H1 (cell line): ENCODE data around the gene ADD3. TPM values are rescaled to one million over a fixed set of nuclear protein-coding genes. Genes with fewer than 3 reads are reported as not detected.

Experiments
- CTCF ChIA-PET: fragments of 300-600 bp; sonication (Branson Sonifier 250); formaldehyde crosslinking; loops from one replicate; lab custom pipeline; 2021; ENCODE audit not compliant: partially characterized antibody; lab: Charles Lee
- POLR2A ChIA-PET: fragments of 300-600 bp; sonication (Branson Sonifier 250); formaldehyde crosslinking; loops from one replicate; lab custom pipeline; 2021; ENCODE audit warnings: inconsistent platforms; ENCODE audit not compliant: partially characterized antibody; lab: Charles Lee
- DNase-seq, 2 experiments: peaks; one replicate each; pipeline versions ENCODE4 v3.0.0 to v3.0.0-alpha.2; 2010 to 2022; ENCODE audit warnings: low spot score in 2 of 2, low read depth in 1 of 2, mixed read lengths in 1 of 2
- FAIRE-seq: peaks from 2 replicates; lab custom pipeline; 2011; peaks lifted over from hg19 to GRCh38; lab: Jason Lieb, UNC
- H2AFZ ChIP-seq: 2 replicates; pipeline ENCODE4 v1.8.1; 2012; ENCODE audit warnings: low read length, inconsistent platforms
- H2AK5ac ChIP-seq: 2 replicates; pipeline ENCODE4 v1.6.1; 2013; ENCODE audit warnings: low read depth, low read length
- H2BK120ac ChIP-seq: replicated peaks from 2 replicates; pipeline ENCODE3; 2013; ENCODE audit warnings: low read depth, low read length, inconsistent platforms
- H2BK12ac ChIP-seq: 2 replicates; pipeline ENCODE4 v1.6.1; 2013; ENCODE audit warnings: low read depth, low read length
- H2BK15ac ChIP-seq: 2 replicates; pipeline ENCODE4 v1.6.1; 2013; ENCODE audit warnings: low read length
- H2BK20ac ChIP-seq: 2 replicates; pipeline ENCODE4 v1.6.1; 2013; ENCODE audit warnings: low read length
- H2BK5ac ChIP-seq: 2 replicates; pipeline ENCODE4 v1.6.1; 2013; ENCODE audit warnings: low read depth, low read length
- H3K14ac ChIP-seq: 2 replicates; pipeline ENCODE4 v1.6.1; 2013; ENCODE audit warnings: inconsistent platforms; ENCODE audit not compliant: insufficient read length
- H3K18ac ChIP-seq: 2 replicates; pipeline ENCODE4 v1.6.1; 2013; ENCODE audit warnings: low read length; ENCODE audit errors: extremely low read depth
- H3K23ac ChIP-seq: 2 replicates; pipeline ENCODE4 v1.6.1; 2013; ENCODE audit warnings: inconsistent platforms; ENCODE audit not compliant: insufficient read length
- H3K23me2 ChIP-seq: 2 replicates; pipeline ENCODE4 v1.6.1; 2013; ENCODE audit warnings: low read depth, low read length
- H3K27ac ChIP-seq: 2 replicates; pipeline ENCODE4 v1.6.1; 2011; ENCODE audit warnings: low read depth, low read length, inconsistent platforms
- H3K27me3 ChIP-seq, 4 experiments: replicated peaks in 1 of 4; 1 replicate in 1 of 4; 2 replicates in 3 of 4; pipeline versions ENCODE4 v1.6.1 to v1.8.1; 2011 to 2013; ENCODE audit warnings: low read length in 3 of 4, mild to moderate bottlenecking in 3 of 4, inconsistent platforms in 2 of 4, mixed read lengths in 2 of 4, moderate library complexity in 1 of 4; ENCODE audit not compliant: control insufficient read depth in 3 of 4, insufficient read depth in 3 of 4; ENCODE audit errors: extremely low read depth in 1 of 4
- H3K36me3 ChIP-seq, 4 experiments: 2 replicates each; pipeline versions ENCODE4 v1.6.1 to v1.8.1; 2011 to 2013; ENCODE audit warnings: mild to moderate bottlenecking in 4 of 4, low read length in 3 of 4, moderate library complexity in 2 of 4, control low read depth in 1 of 4, inconsistent platforms in 1 of 4; ENCODE audit not compliant: insufficient read depth in 4 of 4, control insufficient read depth in 2 of 4
- H3K4ac ChIP-seq: replicated peaks from 2 replicates; pipeline ENCODE3; 2013; ENCODE audit warnings: low read length, low read depth, mixed read lengths, inconsistent platforms; ENCODE audit not compliant: insufficient read length
- H3K4me1 ChIP-seq, 4 experiments: replicated peaks in 1 of 4; 1 replicate in 1 of 4; 2 replicates in 3 of 4; pipeline versions ENCODE4 v1.6.1 to v1.8.1; 2011 to 2013; ENCODE audit warnings: low read length in 3 of 4, inconsistent platforms in 2 of 4, mixed read lengths in 1 of 4; ENCODE audit not compliant: insufficient read depth in 4 of 4, control insufficient read depth in 3 of 4
- H3K4me2 ChIP-seq, 2 experiments: 2 replicates each; pipeline versions ENCODE4 v1.6.1 to v1.8.1; 2011 to 2013; ENCODE audit warnings: low read depth in 2 of 2, low read length in 2 of 2, control low read depth in 1 of 2, inconsistent platforms in 1 of 2, mild to moderate bottlenecking in 1 of 2; ENCODE audit not compliant: insufficient read depth in 1 of 2
- H3K4me3 ChIP-seq, 4 experiments: fragments of 200-600, 300-600 bp in 1 of 4; sonication (generic), shearing (Covaris generic), sonication (Bioruptor Twin) in 1 of 4; 2 replicates each; pipeline versions ENCODE4 v1.5.1 to v1.8.1; 2011 to 2016; ENCODE audit warnings: low read length in 4 of 4, low read depth in 3 of 4, control low read depth in 2 of 4, inconsistent platforms in 2 of 4, mild to moderate bottlenecking in 2 of 4, mixed read lengths in 1 of 4, moderate library complexity in 1 of 4; ENCODE audit not compliant: insufficient read depth in 2 of 4; ENCODE audit errors: extremely low read depth in 1 of 4
- H3K56ac ChIP-seq: replicated peaks from 2 replicates; pipeline ENCODE3; 2013; ENCODE audit warnings: low read depth, mild to moderate bottlenecking, mixed read lengths, low read length, inconsistent platforms; ENCODE audit not compliant: insufficient read length
- H3K79me1 ChIP-seq: 2 replicates; pipeline ENCODE4 v1.6.1; 2013; ENCODE audit warnings: low read depth, low read length, control low read depth
- H3K79me2 ChIP-seq, 2 experiments: 2 replicates each; pipeline versions ENCODE4 v1.6.1 to v1.8.1; 2012 to 2013; ENCODE audit warnings: low read length in 2 of 2, mild to moderate bottlenecking in 2 of 2, inconsistent platforms in 1 of 2; ENCODE audit not compliant: insufficient read depth in 2 of 2, control insufficient read depth in 1 of 2
- H3K9ac ChIP-seq, 4 experiments: replicated peaks in 1 of 4; 1 replicate in 1 of 4; 2 replicates in 3 of 4; pipeline versions ENCODE4 v1.6.1 to v1.8.1; 2011 to 2013; ENCODE audit warnings: low read depth in 3 of 4, low read length in 3 of 4, control low read depth in 2 of 4, mild to moderate bottlenecking in 2 of 4, moderate library complexity in 2 of 4, inconsistent platforms in 1 of 4; ENCODE audit errors: extremely low read depth in 1 of 4
- H3K9me3 ChIP-seq, 2 experiments: 2 replicates each; pipeline versions ENCODE4 v1.6.1 to v1.8.1; 2012 to 2013; ENCODE audit warnings: mild to moderate bottlenecking in 2 of 2, moderate library complexity in 2 of 2, control low read depth in 1 of 2, inconsistent platforms in 1 of 2, low read depth in 1 of 2, low read length in 1 of 2, mixed read lengths in 1 of 2; ENCODE audit not compliant: insufficient read depth in 2 of 2
- H4K20me1 ChIP-seq, 2 experiments: replicated peaks in 1 of 2; 2 replicates each; pipeline versions ENCODE3 to v1.8.1; 2011 to 2013; ENCODE audit warnings: inconsistent platforms in 2 of 2, low read length in 2 of 2, mild to moderate bottlenecking in 1 of 2; ENCODE audit not compliant: insufficient read depth in 2 of 2, control insufficient read depth in 1 of 2
- H4K5ac ChIP-seq: 2 replicates; pipeline ENCODE4 v1.6.1; 2013; ENCODE audit warnings: low read length, low read depth, mixed read lengths, inconsistent platforms; ENCODE audit not compliant: insufficient read length
- H4K8ac ChIP-seq: 2 replicates; pipeline ENCODE4 v1.8.0; 2013; ENCODE audit warnings: mild to moderate bottlenecking, moderate library complexity, low read length, inconsistent platforms; ENCODE audit not compliant: insufficient read depth; ENCODE audit errors: extremely low read depth
- H4K91ac ChIP-seq: replicated peaks from 2 replicates; pipeline ENCODE3; 2013; ENCODE audit warnings: low read length, mixed read lengths, inconsistent platforms; ENCODE audit not compliant: insufficient read length
- CBX8 ChIP-seq: fragments of 300-800, 300-1000 bp; sonication (generic); IDR thresholded peaks from 2 replicates; pipeline ENCODE4 v1.7.1; 2016; ENCODE audit warnings: low read depth, low read length, borderline replicate concordance
- CHD1 ChIP-seq: IDR thresholded peaks from 2 replicates; pipeline ENCODE4 v1.6.1; 2012; ENCODE audit warnings: low read depth, low read length, improper control_type of control experiment
- CREB1 ChIP-seq: IDR thresholded peaks from 2 replicates; pipeline ENCODE4 v1.6.1; 2012; ENCODE audit warnings: inconsistent platforms
- JUN ChIP-seq: IDR thresholded peaks from 2 replicates; pipeline ENCODE4 v1.6.1; 2011; ENCODE audit warnings: low read depth, mild to moderate bottlenecking, improper control_type of control experiment, low read length
- KDM1A ChIP-seq: fragments of 200-600, 300-600 bp; sonication (generic); IDR thresholded peaks from 2 replicates; pipeline ENCODE4 v1.7.1; 2016; ENCODE audit warnings: mild to moderate bottlenecking, low read length, borderline replicate concordance
- WGBS, 2 experiments: shearing (Covaris generic) in 1 of 2; methylation state at CpG; one replicate each; pipeline versions ENCODE4 v1.1.6 to v1.1.7; 2013 to 2015; ENCODE audit warnings: low lambda C conversion rate in 2 of 2, mixed read lengths in 2 of 2, inconsistent platforms in 1 of 2, low coverage in 1 of 2, missing lambda C conversion rate in 1 of 2; ENCODE audit not compliant: insufficient replicate concordance in 2 of 2, insufficient coverage in 1 of 2, insufficient read length in 1 of 2; ENCODE audit errors: extremely low coverage in 1 of 2, missing lambda C conversion rate in 1 of 2; 5-methylcytosine and 5-hydroxymethylcytosine counted together
- polyA plus RNA-seq, 7 experiments: library from polyadenylated mRNA; depleted of rRNA in 3 of 7; stranded (reverse) in 5 of 7; unstranded in 2 of 7; fragments of >200 nt in 5 of 7; fragments of 200-250 nt in 2 of 7; gene quantifications; 1 replicate in 5 of 7; 2 replicates in 1 of 7; 4 replicates in 1 of 7; pipeline versions ENCODE4 v1.2.1 to v1.2.3, GENCODE V29; 2011 to 2013; ENCODE audit warnings: missing spikeins in 2 of 7, mixed read lengths in 2 of 7
- total RNA-seq: library from RNA; stranded (reverse); fragmentation: NEBNext Ultra II Directional; extraction: Animal tissue kit (Norgen Biotek cat#: 25700); gene quantifications from 2 replicates; pipeline ENCODE4 v1.2.1, GENCODE V29; 2021

Gene ADD3
- total and polyA plus RNA-seq, 2 of the 8 experiments (the other 6 are each of a cell fraction or from before 2014, with no cell fraction given), result 44.7 to 85.6 TPM

GRCh38 chr10:110123594-110123993 lies 115.8 kb downstream of the ADD3 start:
- WGBS, 2 experiments, result 94% methylated on average over 2 of the region's 2 CpGs; no CpG with 5 or more reads in 1 of the 2 experiments
- H3K79me2 ChIP-seq, result no peaks in the 10 kb centered on the region
- CTCF ChIA-PET, result no interaction called here
- H3K9me3 ChIP-seq, result no peaks in the 10 kb centered on the region
- no peak overlapping the region for H4K91ac ChIP-seq
- H2BK15ac ChIP-seq, result no peak overlapping the region
- no peak overlapping the region for H2BK12ac ChIP-seq
- H3K14ac ChIP-seq, result no peak overlapping the region
- H3K27ac ChIP-seq, result no peak overlapping the region
- POLR2A ChIA-PET, result no interaction called here
- no peak overlapping the region for H4K8ac ChIP-seq
- no peak overlapping the region for H2BK5ac ChIP-seq
- DNase-seq (no peak), FAIRE-seq (no peak)
- H3K27me3 ChIP-seq, result no peaks in the 10 kb centered on the region
- no peak overlapping the region for H3K23ac ChIP-seq
- no peak overlapping the region for H3K4me3 ChIP-seq
- H3K4me1 ChIP-seq, result no peaks in the 10 kb centered on the region
- H3K79me1 ChIP-seq, result no peaks in the 10 kb centered on the region
- H3K36me3 ChIP-seq, result peaks cover 0 to 46% (median 20%) of the 10 kb centered on the region in 4 experiments; a peak in 5 of 8 replicates
- H2BK20ac ChIP-seq, result no peak overlapping the region
- H3K23me2 ChIP-seq, result no peaks in the 10 kb centered on the region
- H4K5ac ChIP-seq, result no peak overlapping the region
- H3K9ac ChIP-seq, result no peak overlapping the region
- H2AFZ ChIP-seq, result no peak overlapping the region
- H2BK120ac ChIP-seq, result no peak overlapping the region
- no peak overlapping the region for H3K4ac ChIP-seq
- no peak overlapping the region for H2AK5ac ChIP-seq
- no peak overlapping the region for H3K56ac ChIP-seq
- no peak overlapping the region for H3K18ac ChIP-seq
- H4K20me1 ChIP-seq, result no peaks in the 10 kb centered on the region
- H3K4me2 ChIP-seq, result no peak overlapping the region
- no peak for TF ChIP-seq CHD1
- no peak for TF ChIP-seq CREB1
- TF ChIP-seq KDM1A, result no peak
- no peak for TF ChIP-seq JUN
- TF ChIP-seq CBX8, result no peak
